Measurements from ENCODE around the gene EIF5A. TPM values are rescaled to one million over a fixed set of nuclear protein-coding genes. Genes with fewer than 3 reads are reported as not detected.
A peak's percentile ranks its signal among the peaks of the same experiment; 100 is the strongest.

The EIF5A gene
- total and polyA plus RNA-seq, 5 donors = 259 to 311 (median 271) TPM

DNA sequence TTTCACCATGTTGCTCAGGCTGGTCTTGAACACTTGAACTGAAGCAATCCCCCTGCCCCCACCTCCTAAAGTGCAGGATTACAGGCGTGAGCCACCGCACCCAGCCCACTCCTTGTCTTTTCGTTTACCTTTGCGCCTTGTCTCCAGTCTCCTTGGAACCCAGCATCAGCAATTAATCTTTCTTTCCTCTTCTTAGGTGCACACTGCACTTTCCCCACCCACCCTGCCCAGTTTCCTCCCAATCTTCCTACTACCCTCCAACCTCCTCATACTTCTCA lies 43.7 kb upstream of the EIF5A start:
- no peak for ATAC-seq
- Histone ChIP-seq H3K9me3 (ENCODE audit: control insufficient read depth, low read length) (no peaks in the 10 kb centered on the region), H3K4me3 (ENCODE audit: low read length) (no peak overlapping the region), H3K27ac (ENCODE audit: low read length) (no peak overlapping the region), H3K27me3 (ENCODE audit: control insufficient read depth, insufficient read depth) (no peaks in the 10 kb centered on the region), H3K4me1 (ENCODE audit: control insufficient read depth, insufficient read depth, low read length) (no peaks in the 10 kb centered on the region)
- intact Hi-C loops (cut with DNase I) = no loop called here
- DNase-seq = no peak
- WGBS = 49% methylated on average over 4 of the region's 4 CpGs

DNA sequence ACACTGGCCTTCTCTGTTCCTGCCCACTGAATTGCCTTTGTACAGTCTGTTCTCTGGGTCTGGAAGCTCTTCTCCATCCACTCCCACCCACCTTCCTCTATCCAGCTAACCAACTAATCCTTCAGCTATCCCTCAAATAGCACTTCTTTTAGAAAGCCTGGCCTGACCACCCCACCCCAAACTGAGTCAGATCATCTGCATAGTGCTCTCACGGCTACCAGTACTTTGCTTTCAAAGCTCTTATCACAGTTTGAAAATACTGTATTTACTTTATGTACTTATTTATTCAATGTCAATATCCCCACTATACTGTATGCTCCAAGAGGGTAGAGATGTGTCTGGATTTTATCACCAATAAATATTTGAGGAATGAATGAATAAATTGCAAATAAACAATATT lies 40.6 kb upstream of the EIF5A start:
- H3K27me3 ChIP-seq (ENCODE audit: control insufficient read depth, insufficient read depth) = no peaks in the 10 kb centered on the region
- 66% methylated on average over 1 of the region's 1 CpG for WGBS
- H3K9me3 ChIP-seq (ENCODE audit: control insufficient read depth, low read length) = no peaks in the 10 kb centered on the region
- H3K4me1 ChIP-seq (ENCODE audit: control insufficient read depth, insufficient read depth, low read length) = no peaks in the 10 kb centered on the region
- no peak for DNase-seq
- H3K4me3 ChIP-seq (ENCODE audit: low read length) = no peak overlapping the region
- intact Hi-C loops (cut with DNase I) = no loop called here
- H3K27ac ChIP-seq (ENCODE audit: low read length) = no peak overlapping the region
- ATAC-seq = no peak

- Histone ChIP-seq H3K4me3 (ENCODE audit: low read length) (no peak overlapping the region), H3K27ac (ENCODE audit: low read length) (no peak overlapping the region), H3K4me1 (ENCODE audit: control insufficient read depth, insufficient read depth, low read length) (no peaks in the 10 kb centered on the region), H3K27me3 (ENCODE audit: control insufficient read depth, insufficient read depth) (no peaks in the 10 kb centered on the region), H3K9me3 (ENCODE audit: control insufficient read depth, low read length) (no peaks in the 10 kb centered on the region)
- no peak for DNase-seq
- intact Hi-C loops (cut with DNase I) = no loop called here
- 84% methylated on average over 8 of the region's 8 CpGs for WGBS
- ATAC-seq = no peak
Measured at GRCh38 chr17:7279448-7279847, 28.0 kb upstream of the EIF5A start.

DNA sequence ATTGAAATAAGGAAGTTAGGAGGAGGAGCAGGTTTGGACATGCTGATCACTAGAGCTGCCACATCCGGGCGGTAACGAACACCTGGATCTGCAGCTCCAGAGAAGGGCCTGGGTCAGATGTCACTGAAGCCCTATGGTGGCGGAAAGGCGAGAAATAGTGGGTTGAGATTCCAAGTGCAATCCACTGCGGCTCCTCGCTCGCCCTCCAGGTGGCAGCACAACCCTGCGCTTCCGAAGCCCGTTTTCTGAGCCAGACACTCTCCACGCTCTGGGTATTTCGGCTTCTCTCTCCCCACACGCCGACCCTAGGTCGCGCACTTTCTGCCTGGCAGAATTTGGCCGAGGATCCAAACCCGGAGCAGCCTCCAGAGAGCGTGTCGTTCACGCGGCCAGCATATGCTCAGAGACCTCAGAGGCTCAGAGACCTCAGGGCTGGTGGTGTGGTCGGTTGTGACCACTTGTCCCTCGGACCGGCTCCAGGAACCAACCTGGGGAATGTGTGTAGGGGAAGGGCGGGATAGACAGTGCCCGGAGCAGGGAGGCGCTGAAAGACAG lies 26.8 kb upstream of the EIF5A start:
- Histone ChIP-seq H3K4me1 (ENCODE audit: control insufficient read depth, insufficient read depth, low read length) (no peaks in the 10 kb centered on the region), H3K27me3 (ENCODE audit: control insufficient read depth, insufficient read depth) (no peaks in the 10 kb centered on the region), H3K4me3 (ENCODE audit: low read length) (peak overlapping the region; percentile 37), H3K9me3 (ENCODE audit: control insufficient read depth, low read length) (no peaks in the 10 kb centered on the region), H3K27ac (ENCODE audit: low read length) (peak overlapping the region; percentile 92)
- intact Hi-C loops (cut with DNase I) = loop anchor here in 3 of 4 donors (1.0 to 10.0 kb wide), 3 partner anchors 16 to 64 kb away; no protein-coding TSS in a partner anchor
- DNase-seq (peak; percentile 83 to 92 (median 92)), ATAC-seq (peak; percentile 73 to 77)
- WGBS = under 1% methylated on average over 29 of the region's 29 CpGs

DNA sequence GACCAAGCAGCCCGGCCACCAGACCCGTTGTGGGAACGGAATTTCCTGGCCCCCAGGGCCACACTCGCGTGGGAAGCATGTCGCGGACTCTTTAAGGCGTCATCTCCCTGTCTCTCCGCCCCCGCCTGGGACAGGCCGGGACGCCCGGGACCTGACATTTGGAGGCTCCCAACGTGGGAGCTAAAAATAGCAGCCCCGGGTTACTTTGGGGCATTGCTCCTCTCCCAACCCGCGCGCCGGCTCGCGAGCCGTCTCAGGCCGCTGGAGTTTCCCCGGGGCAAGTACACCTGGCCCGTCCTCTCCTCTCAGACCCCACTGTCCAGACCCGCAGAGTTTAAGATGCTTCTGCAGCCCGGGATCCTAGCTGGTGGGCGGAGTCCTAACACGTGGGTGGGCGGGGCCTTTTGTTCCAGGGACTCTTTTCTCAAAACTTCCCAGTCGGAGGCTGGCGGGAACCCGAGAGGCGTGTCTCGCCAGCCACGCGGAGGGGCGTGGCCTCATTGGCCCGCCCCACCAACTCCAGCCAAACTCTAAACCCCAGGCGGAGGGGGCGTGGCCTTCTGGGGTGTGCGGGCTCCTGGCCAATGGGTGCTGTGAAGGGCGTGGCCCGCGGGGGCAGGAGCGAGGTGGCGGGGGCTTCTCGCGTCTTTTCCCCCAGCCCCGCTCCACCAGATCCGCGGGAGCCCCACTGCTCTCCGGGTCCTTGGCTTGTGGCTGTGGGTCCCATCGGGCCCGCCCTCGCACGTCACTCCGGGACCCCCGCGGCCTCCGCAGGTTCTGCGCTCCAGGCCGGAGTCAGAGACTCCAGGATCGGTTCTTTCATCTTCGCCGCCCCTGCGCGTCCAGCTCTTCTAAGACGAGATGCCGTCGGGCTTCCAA lies 26.1 kb upstream of the EIF5A start, which contains the start of gene SLC2A4:
Gene SLC2A4 (plus strand): TSS at position 645 of the 879 bp plus-strand sequence. CDS start 217 bp downstream, at position 862.
- intact Hi-C loops (cut with DNase I) = loop anchor here in 3 of 4 donors (2.0 to 10.0 kb wide), 2 partner anchors 15 to 63 kb away; no protein-coding TSS in a partner anchor
- peak; percentile 85 to 88 for ATAC-seq
- Histone ChIP-seq H3K9me3 (ENCODE audit: control insufficient read depth, low read length) (no peaks in the 10 kb centered on the region), H3K27ac (ENCODE audit: low read length) (peak within 1 kb of the TSS; percentile 93), H3K4me3 (ENCODE audit: low read length) (peak within 1 kb of the TSS; percentile 47), H3K27me3 (ENCODE audit: control insufficient read depth, insufficient read depth) (no peaks in the 10 kb centered on the region), H3K4me1 (ENCODE audit: control insufficient read depth, insufficient read depth, low read length) (no peaks in the 10 kb centered on the region)
- DNase-seq = peak; percentile 95 to 98 (median 98)
- WGBS = under 1% methylated on average over 71 of the region's 71 CpGs

- Histone ChIP-seq H3K27ac (ENCODE audit: low read length) (peak overlapping the region; percentile 93), H3K4me1 (ENCODE audit: control insufficient read depth, insufficient read depth, low read length) (no peaks in the 10 kb centered on the region), H3K9me3 (ENCODE audit: control insufficient read depth, low read length) (no peaks in the 10 kb centered on the region), H3K4me3 (ENCODE audit: low read length) (peak overlapping the region; percentile 47), H3K27me3 (ENCODE audit: control insufficient read depth, insufficient read depth) (no peaks in the 10 kb centered on the region)
- intact Hi-C loops (cut with DNase I) = loop anchor here in 3 of 4 donors (2.0 to 10.0 kb wide), 2 partner anchors 15 to 63 kb away; no protein-coding TSS in a partner anchor
- ATAC-seq (peak; percentile 43 to 67), DNase-seq (peak; percentile 71 to 92 (median 87))
- WGBS = 3% methylated on average over 43 of the region's 43 CpGs
Measured at GRCh38 chr17:7281953-7282751, 25.3 kb upstream of the EIF5A start.

GRCh38 chr17:7282752-7283321 lies 24.6 kb upstream of the EIF5A start:
- Histone ChIP-seq H3K27ac (ENCODE audit: low read length) (peak overlapping the region; percentile 93), H3K4me3 (ENCODE audit: low read length) (peak overlapping the region; percentile 47), H3K9me3 (ENCODE audit: control insufficient read depth, low read length) (no peaks in the 10 kb centered on the region), H3K4me1 (ENCODE audit: control insufficient read depth, insufficient read depth, low read length) (no peaks in the 10 kb centered on the region), H3K27me3 (ENCODE audit: control insufficient read depth, insufficient read depth) (no peaks in the 10 kb centered on the region)
- intact Hi-C loops (cut with DNase I) = loop anchor here in 1 of 4 donors (10.0 kb wide), 1 partner anchor 62 kb away; no protein-coding TSS in a partner anchor
- WGBS = 49% methylated on average over 6 of the region's 6 CpGs
- ATAC-seq (no peak), DNase-seq (no peak)

- DNase-seq (no peak), ATAC-seq (no peak)
- peak overlapping the region; percentile 47 for H3K4me3 ChIP-seq (ENCODE audit: low read length)
- intact Hi-C loops (cut with DNase I) = loop anchor here in 1 of 4 donors (10.0 kb wide), 1 partner anchor 61 kb away; no protein-coding TSS in a partner anchor
- H3K9me3 ChIP-seq (ENCODE audit: control insufficient read depth, low read length) = no peaks in the 10 kb centered on the region
- 80% methylated on average over 18 of the region's 18 CpGs for WGBS
- no peaks in the 10 kb centered on the region for H3K4me1 ChIP-seq (ENCODE audit: control insufficient read depth, insufficient read depth, low read length)
- H3K27me3 ChIP-seq (ENCODE audit: control insufficient read depth, insufficient read depth) = no peaks in the 10 kb centered on the region
- H3K27ac ChIP-seq (ENCODE audit: low read length) = peak overlapping the region; percentile 93
Measured at GRCh38 chr17:7283471-7284216, 23.8 kb upstream of the EIF5A start.

- H3K27me3 ChIP-seq (ENCODE audit: control insufficient read depth, insufficient read depth) = no peaks in the 10 kb centered on the region
- intact Hi-C loops (cut with DNase I) = loop anchor here in 1 of 4 donors (10.0 kb wide), 1 partner anchor 60 kb away; no protein-coding TSS in a partner anchor
- DNase-seq (peak in 1 of 3 donors; percentile 63), ATAC-seq (no peak)
- H3K4me3 ChIP-seq (ENCODE audit: low read length) = no peak overlapping the region
- no peak overlapping the region for H3K27ac ChIP-seq (ENCODE audit: low read length)
- no peaks in the 10 kb centered on the region for H3K9me3 ChIP-seq (ENCODE audit: control insufficient read depth, low read length)
- H3K4me1 ChIP-seq (ENCODE audit: control insufficient read depth, insufficient read depth, low read length) = no peaks in the 10 kb centered on the region
- 91% methylated on average over 16 of the region's 16 CpGs for WGBS
Measured at GRCh38 chr17:7284911-7285310, 22.5 kb upstream of the EIF5A start.

- H3K27ac ChIP-seq (ENCODE audit: low read length) = no peak overlapping the region
- WGBS = 82% methylated on average over 12 of the region's 12 CpGs
- no peaks in the 10 kb centered on the region for H3K4me1 ChIP-seq (ENCODE audit: control insufficient read depth, insufficient read depth, low read length)
- no peak for DNase-seq
- ATAC-seq = no peak
- no peak overlapping the region for H3K4me3 ChIP-seq (ENCODE audit: low read length)
- intact Hi-C loops (cut with DNase I) = loop anchor here in 1 of 4 donors (10.0 kb wide), 1 partner anchor 59 kb away; no protein-coding TSS in a partner anchor
- H3K9me3 ChIP-seq (ENCODE audit: control insufficient read depth, low read length) = no peaks in the 10 kb centered on the region
- H3K27me3 ChIP-seq (ENCODE audit: control insufficient read depth, insufficient read depth) = no peaks in the 10 kb centered on the region
Measured at GRCh38 chr17:7285679-7286078, 21.7 kb upstream of the EIF5A start.

Data from right cardiac atrium (tissue), 5 donors.